IMR-90 (cell line): ENCODE results near the gene CAPZA3. TPM values are rescaled to one million over a fixed set of nuclear protein-coding genes. Genes with fewer than 3 reads are reported as not detected.
A peak's percentile ranks its signal among the peaks of the same experiment; 100 is the strongest.

Experiments used
- ATAC-seq: fragments of 200-7000 bp; cut with Tn5 transposase; 2 replicates; pipeline ENCODE4 v1.9.1; 2020; ENCODE audit warnings: low read depth, mild to moderate bottlenecking, moderate library complexity
- BruUV-seq: library from RNA; stranded (reverse); fragments of 400-500 nt; replicated peaks from 2 replicates; lab custom pipeline; 2021; lab: Mats Ljungman, UMichigan
- CTCF ChIA-PET: fragments of 300-600 bp; formaldehyde crosslinking; extraction: SDS; loops from one replicate; lab custom pipeline; 2021; ENCODE audit warnings: antibody characterized with exemption; lab: Yijun Ruan, JAX
- POLR2A ChIA-PET: fragments of 300-600 bp; sonication (Branson Sonifier 250); formaldehyde crosslinking; loops from one replicate; lab custom pipeline; 2022; ENCODE audit warnings: antibody characterized with exemption; ENCODE audit not compliant: unreplicated experiment; lab: Charles Lee
- DNase-seq: peaks from one replicate; pipeline ENCODE4 v3.0.0; 2013
- H2AFZ ChIP-seq: replicated peaks from 2 replicates; pipeline ENCODE3; 2013; ENCODE audit warnings: low read length, mild to moderate bottlenecking; ENCODE audit not compliant: poor library complexity
- H2AK5ac ChIP-seq: 2 replicates; pipeline ENCODE4 v1.6.1; 2013; ENCODE audit warnings: low read depth, low read length, inconsistent platforms
- H2AK9ac ChIP-seq: replicated peaks from 2 replicates; pipeline ENCODE3; 2013; ENCODE audit warnings: mild to moderate bottlenecking, low read depth, low read length, moderate library complexity; ENCODE audit not compliant: poor library complexity
- H2BK120ac ChIP-seq: 2 replicates; pipeline ENCODE4 v1.6.1; 2013; ENCODE audit warnings: low read depth, low read length, inconsistent platforms
- H2BK15ac ChIP-seq: 3 replicates; pipeline ENCODE4 v1.6.1; 2013; ENCODE audit warnings: low read depth, low read length, inconsistent platforms
- H2BK20ac ChIP-seq: 2 replicates; pipeline ENCODE4 v1.6.1; 2013; ENCODE audit warnings: low read depth, mild to moderate bottlenecking, inconsistent platforms, low read length, moderate library complexity
- H2BK5ac ChIP-seq: 2 replicates; pipeline ENCODE4 v1.6.1; 2013; ENCODE audit warnings: mild to moderate bottlenecking, low read depth, low read length, inconsistent platforms; ENCODE audit not compliant: poor library complexity, severe bottlenecking
- H3K14ac ChIP-seq: replicated peaks from 2 replicates; pipeline ENCODE4 v1.6.1; 2013; ENCODE audit warnings: low read depth, low read length, inconsistent platforms
- H3K18ac ChIP-seq: 2 replicates; pipeline ENCODE4 v1.6.1; 2013; ENCODE audit warnings: low read depth, low read length, control low read depth
- H3K23ac ChIP-seq: 2 replicates; pipeline ENCODE4 v1.6.1; 2013; ENCODE audit warnings: low read depth, low read length, inconsistent platforms
- H3K27ac ChIP-seq: 2 replicates; pipeline ENCODE4 v1.5.1; 2013; ENCODE audit warnings: mild to moderate bottlenecking, control low read depth, low read length; ENCODE audit not compliant: insufficient read depth
- H3K27me3 ChIP-seq: 2 replicates; pipeline ENCODE4 v1.6.1; 2013; ENCODE audit warnings: low read length; ENCODE audit not compliant: control insufficient read depth, insufficient read depth
- H3K36me3 ChIP-seq: 2 replicates; pipeline ENCODE4 v1.6.1; 2013; ENCODE audit warnings: low read length, mixed read lengths; ENCODE audit not compliant: control insufficient read depth, insufficient read depth
- H3K4ac ChIP-seq: 2 replicates; pipeline ENCODE4 v1.6.1; 2013; ENCODE audit warnings: low read depth, low read length, inconsistent platforms
- H3K4me1 ChIP-seq: 2 replicates; pipeline ENCODE4 v1.6.1; 2013; ENCODE audit warnings: low read length, mixed read lengths; ENCODE audit not compliant: control insufficient read depth, insufficient read depth
- H3K4me2 ChIP-seq: 2 replicates; pipeline ENCODE4 v1.6.1; 2013; ENCODE audit warnings: low read depth, mild to moderate bottlenecking, control low read depth, low read length, moderate library complexity
- H3K4me3 ChIP-seq: 2 replicates; pipeline ENCODE4 v1.5.1; 2013; ENCODE audit warnings: low read depth, mild to moderate bottlenecking, control low read depth, low read length, moderate library complexity; ENCODE audit not compliant: insufficient read depth
- H3K56ac ChIP-seq: 2 replicates; pipeline ENCODE4 v1.6.1; 2013; ENCODE audit warnings: low read length, inconsistent platforms; ENCODE audit not compliant: insufficient read depth; ENCODE audit errors: extremely low read depth
- H3K79me1 ChIP-seq, 2 experiments: 2 replicates each; pipeline ENCODE4 v1.6.1; 2013; ENCODE audit warnings: low read length in 2 of 2, inconsistent platforms in 1 of 2, low read depth in 1 of 2
- H3K9ac ChIP-seq: 2 replicates; pipeline ENCODE4 v1.6.1; 2013; ENCODE audit warnings: low read depth, low read length, control low read depth
- H3K9me1 ChIP-seq: 2 replicates; pipeline ENCODE4 v1.6.1; 2013; ENCODE audit warnings: low read length, inconsistent platforms; ENCODE audit not compliant: insufficient read depth
- H3K9me3 ChIP-seq: 2 replicates; pipeline ENCODE4 v1.6.1; 2013; ENCODE audit warnings: low read length; ENCODE audit not compliant: control insufficient read depth, insufficient read depth
- H4K20me1 ChIP-seq: 2 replicates; pipeline ENCODE4 v1.6.1; 2013; ENCODE audit warnings: low read length, inconsistent platforms; ENCODE audit not compliant: insufficient read depth
- H4K5ac ChIP-seq: 2 replicates; pipeline ENCODE4 v1.6.1; 2013; ENCODE audit warnings: mild to moderate bottlenecking, low read depth, low read length, control low read depth
- H4K8ac ChIP-seq, 2 experiments: 2 replicates each; pipeline ENCODE4 v1.6.1; 2013; ENCODE audit warnings: low read depth in 2 of 2, low read length in 2 of 2, control low read depth in 1 of 2, inconsistent platforms in 1 of 2
- H4K91ac ChIP-seq: 2 replicates; pipeline ENCODE4 v1.6.1; 2013; ENCODE audit warnings: low read depth, low read length, inconsistent platforms; ENCODE audit not compliant: insufficient read depth
- BHLHE40 ChIP-seq: fragments of 150-350 bp; IDR thresholded peaks from 2 replicates; pipeline ENCODE4 v1.6.1; 2016; ENCODE audit warnings: mild to moderate bottlenecking, low read depth, low read length
- CEBPB ChIP-seq: IDR thresholded peaks from 2 replicates; pipeline ENCODE4 v1.6.1; 2012; ENCODE audit warnings: low read depth, low read length, improper control_type of control experiment
- CHD1 ChIP-seq: IDR thresholded peaks from 2 replicates; pipeline ENCODE4 v1.6.1; 2012; ENCODE audit warnings: low read depth, low read length, improper control_type of control experiment
- FOS ChIP-seq: fragments of 150-350 bp; IDR thresholded peaks from 2 replicates; pipeline ENCODE4 v1.6.1; 2016; ENCODE audit warnings: low read depth, low read length
- MAZ ChIP-seq: IDR thresholded peaks from 2 replicates; pipeline ENCODE4 v1.6.1; 2012; ENCODE audit warnings: low read depth, mild to moderate bottlenecking, low read length, improper control_type of control experiment, moderate library complexity, borderline replicate concordance
- MXI1 ChIP-seq: IDR thresholded peaks from 2 replicates; pipeline ENCODE4 v1.6.1; 2012; ENCODE audit warnings: low read depth, mild to moderate bottlenecking, low read length, moderate library complexity, borderline replicate concordance
- POLR2A ChIP-seq: IDR thresholded peaks from 2 replicates; pipeline ENCODE4 v1.6.1; 2012; ENCODE audit warnings: mild to moderate bottlenecking, low read depth, low read length
- RCOR1 ChIP-seq: IDR thresholded peaks from 2 replicates; pipeline ENCODE4 v1.6.1; 2012; ENCODE audit warnings: mild to moderate bottlenecking, low read length, improper control_type of control experiment; ENCODE audit not compliant: insufficient replicate concordance
- RFX5 ChIP-seq: IDR thresholded peaks from 2 replicates; pipeline ENCODE4 v1.8.0; 2012; ENCODE audit warnings: low read depth, mild to moderate bottlenecking, low read length, moderate library complexity
- SMC3 ChIP-seq: fragments of 150-350 bp; IDR thresholded peaks from 2 replicates; pipeline ENCODE4 v1.6.1; 2016; ENCODE audit warnings: low read depth, mild to moderate bottlenecking, antibody characterized with exemption, low read length, moderate library complexity
- WGBS, 2 experiments: methylation state at CpG; one replicate each; pipeline versions ENCODE4 v1.1.5 to v1.1.7; 2013; ENCODE audit warnings: missing lambda C conversion rate in 2 of 2; ENCODE audit not compliant: insufficient read length in 1 of 2; ENCODE audit errors: extremely low coverage in 2 of 2; 5-methylcytosine and 5-hydroxymethylcytosine counted together
- dilution Hi-C: fragments of 300-500 bp; cut with HindIII; formaldehyde crosslinking; loops from one replicate; pipeline ENCODE4 v1.14.3; 2018; ENCODE audit warnings: low sequenced_read_pairs; ENCODE audit not compliant: unreplicated experiment
- in situ Hi-C: fragments of 300-500 bp; cut with MboI; formaldehyde crosslinking; loops from 3 replicates; pipeline ENCODE4 v1.14.3; 2019; ENCODE audit warnings: low sequenced_read_pairs, inconsistent platforms, mixed read lengths
- intact Hi-C: fragments of 100-400 bp; cut with micrococcal nuclease; formaldehyde crosslinking; loops from 2 replicates; pipeline ENCODE4 v1.10.0; 2022
- polyA plus RNA-seq, 3 experiments: library from polyadenylated mRNA; depleted of rRNA; stranded (reverse); fragments of >200 nt; gene quantifications; 2 replicates each; pipeline ENCODE4 v1.2.3, GENCODE V29; 2012; ENCODE audit warnings: low replicate concordance in 1 of 3
- total RNA-seq: library from RNA; depleted of rRNA; stranded (reverse); fragments of >200 nt; gene quantifications from 2 replicates; pipeline ENCODE4 v1.2.3, GENCODE V29; 2012
- TF ChIP-seq, protein P1 (sequence below): conservative IDR thresholded peaks from 2 replicates; pipeline ENCODE4 v1.5.1; 2012; ENCODE audit warnings: mild to moderate bottlenecking, low read depth, low read length, improper control_type of control experiment

The CAPZA3 gene
- total and polyA plus RNA-seq, 2 of the 4 experiments (the other 2 are of a cell fraction) = not detected

DNA sequence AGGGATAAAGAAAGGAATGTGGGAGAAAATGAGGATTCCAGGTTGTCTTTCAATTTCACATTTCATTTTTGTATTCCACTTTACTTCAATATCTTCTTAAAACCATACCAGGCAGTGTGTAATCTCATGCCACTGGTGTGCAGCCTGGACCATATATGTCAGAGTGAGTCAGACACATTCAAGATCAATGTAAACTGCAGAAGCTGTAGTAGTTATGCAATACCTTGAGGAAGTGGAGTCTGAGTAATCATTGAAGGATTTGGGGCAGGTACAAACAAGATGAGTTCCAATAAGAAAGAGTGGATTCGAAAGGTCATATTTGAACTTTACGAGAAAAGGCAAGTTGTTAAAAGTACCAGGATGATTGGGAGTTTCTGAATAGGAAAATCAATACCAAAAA lies 14.2 kb upstream of the CAPZA3 start:
- peak overlapping the region; percentile 29; the same call in 1 of the 3 replicates for H2BK15ac ChIP-seq
- H4K20me1 ChIP-seq = no peaks in the 10 kb centered on the region
- WGBS, 2 experiments = 90% methylated on average over 2 of the region's 2 CpGs; no CpG with 5 or more reads in 1 of the 2 experiments
- no peak overlapping the region for H4K91ac ChIP-seq
- no peak overlapping the region for H4K5ac ChIP-seq
- H3K27ac ChIP-seq = no peak overlapping the region
- in situ Hi-C loops (no loop called here), dilution Hi-C loops (no loop called here), intact Hi-C loops (no loop called here)
- H2BK120ac ChIP-seq = peak overlapping the region; percentile 77; the same call in 1 of the 2 replicates
- no peaks in the 10 kb centered on the region for H3K79me1 ChIP-seq
- H3K36me3 ChIP-seq = no peaks in the 10 kb centered on the region
- ChIA-PET POLR2A (no interaction called here), CTCF (no interaction called here)
- H3K14ac ChIP-seq = no peak overlapping the region
- TF ChIP-seq CHD1 (no peak), BHLHE40 (no peak), RCOR1 (no peak), MAZ (no peak), SMC3 (no peak), MXI1 (no peak), FOS (peak; percentile 85), CEBPB (peak; percentile 99), POLR2A (no peak), RFX5 (no peak)
- TF ChIP-seq, protein P1, sequence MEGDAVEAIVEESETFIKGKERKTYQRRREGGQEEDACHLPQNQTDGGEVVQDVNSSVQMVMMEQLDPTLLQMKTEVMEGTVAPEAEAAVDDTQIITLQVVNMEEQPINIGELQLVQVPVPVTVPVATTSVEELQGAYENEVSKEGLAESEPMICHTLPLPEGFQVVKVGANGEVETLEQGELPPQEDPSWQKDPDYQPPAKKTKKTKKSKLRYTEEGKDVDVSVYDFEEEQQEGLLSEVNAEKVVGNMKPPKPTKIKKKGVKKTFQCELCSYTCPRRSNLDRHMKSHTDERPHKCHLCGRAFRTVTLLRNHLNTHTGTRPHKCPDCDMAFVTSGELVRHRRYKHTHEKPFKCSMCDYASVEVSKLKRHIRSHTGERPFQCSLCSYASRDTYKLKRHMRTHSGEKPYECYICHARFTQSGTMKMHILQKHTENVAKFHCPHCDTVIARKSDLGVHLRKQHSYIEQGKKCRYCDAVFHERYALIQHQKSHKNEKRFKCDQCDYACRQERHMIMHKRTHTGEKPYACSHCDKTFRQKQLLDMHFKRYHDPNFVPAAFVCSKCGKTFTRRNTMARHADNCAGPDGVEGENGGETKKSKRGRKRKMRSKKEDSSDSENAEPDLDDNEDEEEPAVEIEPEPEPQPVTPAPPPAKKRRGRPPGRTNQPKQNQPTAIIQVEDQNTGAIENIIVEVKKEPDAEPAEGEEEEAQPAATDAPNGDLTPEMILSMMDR = no peak
- H3K9ac ChIP-seq = no peak overlapping the region
- no peak overlapping the region for H2AK5ac ChIP-seq
- no peak overlapping the region for H2AK9ac ChIP-seq
- H3K18ac ChIP-seq = no peak overlapping the region
- no TSS peak for BruUV-seq
- ATAC-seq (peak; percentile 80), DNase-seq (peak; percentile 93)
- H2BK5ac ChIP-seq = peak overlapping the region; percentile 88
- no peak overlapping the region for H4K8ac ChIP-seq
- no peak overlapping the region for H3K4me3 ChIP-seq
- H2BK20ac ChIP-seq = peak overlapping the region; percentile 84; the same call in 1 of the 2 replicates
- H3K4me2 ChIP-seq = no peak overlapping the region
- no peak overlapping the region; the same call in 1 of the 2 replicates for H3K56ac ChIP-seq
- peaks cover 3% of the 10 kb centered on the region for H3K4me1 ChIP-seq
- H3K27me3 ChIP-seq = no peaks in the 10 kb centered on the region
- no peaks in the 10 kb centered on the region for H3K9me3 ChIP-seq
- peaks cover 2% of the 10 kb centered on the region for H3K9me1 ChIP-seq
- H3K4ac ChIP-seq = peak overlapping the region; percentile 31; the same call in 1 of the 2 replicates
- H2AFZ ChIP-seq = no peak overlapping the region
- no peak overlapping the region for H3K23ac ChIP-seq
